HepG2 (cell line): Measurements from ENCODE around the gene TYMP. TPM values are rescaled to one million over a fixed set of nuclear protein-coding genes. Genes with fewer than 3 reads are reported as not detected.
A peak's percentile ranks its signal among the peaks of the same experiment; 100 is the strongest.

ENCODE experiments used
- DMTF1 ChIP-seq: sonication (generic); formaldehyde crosslinking; IDR thresholded peaks from 2 replicates; pipeline ENCODE4 v1.4.0; 2020; ENCODE audit warnings: mild to moderate bottlenecking, missing genetic modification reagents
- MEIS1 ChIP-seq: sonication (generic); formaldehyde crosslinking; IDR thresholded peaks from 2 replicates; pipeline ENCODE4 v1.9.0; 2021; ENCODE audit warnings: mild to moderate bottlenecking, missing genetic modification reagents, moderate library complexity, borderline replicate concordance
- MYC ChIP-seq: sonication (generic); formaldehyde crosslinking; IDR thresholded peaks from 2 replicates; pipeline ENCODE4 v1.9.0; 2021; ENCODE audit warnings: missing genetic modification reagents, borderline replicate concordance
- NFYB ChIP-seq: sonication (generic); formaldehyde crosslinking; IDR thresholded peaks from 2 replicates; pipeline ENCODE4 v1.4.0; 2020; ENCODE audit warnings: missing genetic modification reagents
- PCBP1 ChIP-seq: fragments of 200-400 bp; formaldehyde crosslinking; IDR thresholded peaks from 2 replicates; pipeline ENCODE4 v1.6.1; 2017; ENCODE audit warnings: mild to moderate bottlenecking, low read depth, low read length, borderline replicate concordance
- REST ChIP-seq, 2 experiments: IDR thresholded peaks; 2 replicates each; pipeline ENCODE4 v1.6.1; 2011 to 2012; ENCODE audit warnings: low read length in 2 of 2, borderline replicate concordance in 1 of 2, low read depth in 1 of 2, mild to moderate bottlenecking in 1 of 2, moderate library complexity in 1 of 2
- U2AF1 ChIP-seq: fragments of 200-400 bp; formaldehyde crosslinking; optimal IDR thresholded peaks from 2 replicates; pipeline ENCODE3; 2017; ENCODE audit warnings: mild to moderate bottlenecking, low read depth, low read length
- ZNF234 ChIP-seq: sonication (generic); formaldehyde crosslinking; conservative IDR thresholded peaks from 2 replicates; pipeline ENCODE4 v1.5.1; 2020; ENCODE audit warnings: mild to moderate bottlenecking, missing genetic modification reagents
- ZNF280D ChIP-seq: sonication (generic); formaldehyde crosslinking; IDR thresholded peaks from 2 replicates; pipeline ENCODE4 v1.5.1; 2020; ENCODE audit warnings: mild to moderate bottlenecking, missing genetic modification reagents
- ZNF556 ChIP-seq: sonication (generic); formaldehyde crosslinking; IDR thresholded peaks from 2 replicates; pipeline ENCODE4 v1.4.0; 2020; ENCODE audit warnings: mild to moderate bottlenecking, missing genetic modification reagents, borderline replicate concordance
- ZNF710 ChIP-seq: sonication (generic); formaldehyde crosslinking; IDR thresholded peaks from 2 replicates; pipeline ENCODE4 v1.5.0; 2020; ENCODE audit warnings: mild to moderate bottlenecking, missing genetic modification reagents, borderline replicate concordance
- ZNF747 ChIP-seq: sonication (generic); formaldehyde crosslinking; IDR thresholded peaks from 2 replicates; pipeline ENCODE4 v1.8.1; 2023; ENCODE audit warnings: missing genetic modification reagents, mild to moderate bottlenecking, borderline replicate concordance
- ZNF75D ChIP-seq: sonication (generic); formaldehyde crosslinking; IDR thresholded peaks from 2 replicates; pipeline ENCODE4 v1.8.1; 2023; ENCODE audit warnings: missing genetic modification reagents, mild to moderate bottlenecking, borderline replicate concordance
- ZSCAN25 ChIP-seq: sonication (generic); formaldehyde crosslinking; IDR thresholded peaks from 2 replicates; pipeline ENCODE4 v1.8.0; 2022; ENCODE audit warnings: mild to moderate bottlenecking, missing genetic modification reagents
- polyA plus RNA-seq, 8 experiments: library from polyadenylated mRNA; depleted of rRNA in 3 of 8; stranded (reverse) in 7 of 8; unstranded in 1 of 8; fragments of >200 nt; fragmentation: Illumina TruSeq in 4 of 8; extraction: Trizol in 4 of 8; gene quantifications; 2 replicates each; pipeline versions ENCODE4 v1.2.1 to v1.2.3, GENCODE V29; 2011 to 2016; ENCODE audit warnings: low read depth in 4 of 8, missing spikeins in 1 of 8, mixed read lengths in 1 of 8; ENCODE audit not compliant: insufficient read depth in 1 of 8
- total RNA-seq, 5 experiments: library from RNA; depleted of rRNA; stranded (reverse); fragments of >200 nt; fragmentation: Illumina TruSeq; extraction: Trizol; gene quantifications; 2 replicates each; pipeline ENCODE4 v1.2.3, GENCODE V29; 2016; ENCODE audit warnings: low read depth in 1 of 5

Gene TYMP
- total and polyA plus RNA-seq, 2 of the 13 experiments (the other 11 are each of a cell fraction or from before 2014, with no cell fraction given): 3.9 to 4.3 TPM

GRCh38 chr22:50569041-50569459, 39.2 kb upstream of the TYMP start (continued):
- TF ChIP-seq ZNF280D (CRISPR knock-in tag) (no peak), MYC (CRISPR knock-in tag) (no peak), ZNF556 (CRISPR knock-in tag) (no peak), ZNF747 (CRISPR knock-in tag) (no peak), PCBP1 (no peak), ZNF710 (CRISPR knock-in tag) (no peak), REST (IDR thresholded peaks at IDR 0.05; ENCODE audit: borderline replicate concordance in 1 of 2, low read depth in 1 of 2, low read length in 2 of 2) (no peak), MEIS1 (CRISPR knock-in tag) (0 out of 2 replicates have a peak, but pooled peaks have one; percentile 42), ZNF234 (CRISPR knock-in tag) (no peak), ZNF75D (CRISPR knock-in tag) (no peak), NFYB (CRISPR knock-in tag) (no peak), ZSCAN25 (CRISPR knock-in tag) (no peak; the same call in 1 of the 2 replicates), DMTF1 (CRISPR knock-in tag) (no peak), U2AF1 (no peak)
